GM12892 (cell line): Measurements from ENCODE around the gene MED16.

Experiments
- POLR2A ChIP-seq: IDR thresholded peaks from 2 replicates; pipeline ENCODE4 v1.6.1; 2011; ENCODE audit warnings: low read depth, low read length, control low read depth
- POLR2AphosphoS5 ChIP-seq: IDR thresholded peaks from 2 replicates; pipeline ENCODE4 v1.6.1; 2011; ENCODE audit warnings: low read depth, low read length, control low read depth

GRCh38 chr19:825897-826644 is 66.9 kb downstream of the MED16 start:
- TF ChIP-seq POLR2A (no peak), POLR2AphosphoS5 (no peak)
